Testis (tissue), 2 donors: ENCODE measurements around the gene THRSP.

Experiments
- CTCF ChIP-seq, 3 experiments: fragments of 450-650 bp in 2 of 3; fragments of 200-600 bp in 1 of 3; sonication (generic) in 1 of 3; IDR thresholded peaks; one replicate each; pipeline ENCODE4 v1.5.1; 2016 to 2019; ENCODE audit warnings: antibody characterized with exemption in 3 of 3, mild to moderate bottlenecking in 2 of 3, moderate library complexity in 1 of 3
- POLR2A ChIP-seq: fragments of 450-650 bp; IDR thresholded peaks from one replicate; pipeline ENCODE4 v1.6.1; 2017; ENCODE audit warnings: antibody characterized with exemption, mild to moderate bottlenecking, moderate library complexity

- TF ChIP-seq POLR2A (no peak), CTCF (IDR thresholded peaks at IDR 0.05) (no peak)
Measured at GRCh38 chr11:78076733-78077403, 13.2 kb downstream of the THRSP start.
